ENCODE results near the gene COBL.
A peak's percentile ranks its signal among the peaks of the same experiment; 100 is the strongest.

The COBL gene

DNA sequence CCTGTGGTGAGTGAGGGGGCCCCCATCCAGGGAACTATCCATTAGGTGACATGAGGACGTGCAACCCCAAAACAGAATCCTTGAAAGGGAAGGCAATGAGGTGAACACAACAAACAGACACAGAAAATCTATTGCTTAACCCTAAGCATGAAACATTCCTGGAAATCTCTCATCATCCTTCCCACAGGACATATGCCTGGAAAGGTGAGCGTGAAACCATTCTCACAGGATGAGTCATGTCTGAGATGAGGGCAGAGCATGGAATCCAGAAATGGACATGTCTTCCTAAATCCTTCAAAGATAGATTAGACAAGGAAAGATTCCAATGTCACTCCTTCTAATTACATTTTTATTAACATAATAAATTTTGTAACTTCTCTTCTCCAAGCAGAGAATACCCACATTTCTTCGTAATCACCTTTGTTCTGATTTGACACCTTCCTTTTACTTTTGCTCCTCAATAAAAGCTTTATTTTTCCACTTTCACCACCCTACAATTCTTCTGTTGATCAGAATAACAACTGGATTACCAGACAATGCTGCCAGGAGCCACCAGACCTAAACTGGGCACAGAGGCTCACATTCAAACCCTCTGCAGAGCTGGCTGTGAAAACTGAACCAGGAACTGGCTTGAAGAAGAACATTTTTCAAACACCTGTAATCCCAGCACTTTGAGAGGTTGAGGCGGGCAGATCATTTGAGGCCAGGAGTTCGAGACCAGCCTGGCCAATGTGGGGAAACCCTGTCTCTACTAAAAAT is 67.2 kb downstream of the COBL start:
- no peak for DNase-seq

DNA sequence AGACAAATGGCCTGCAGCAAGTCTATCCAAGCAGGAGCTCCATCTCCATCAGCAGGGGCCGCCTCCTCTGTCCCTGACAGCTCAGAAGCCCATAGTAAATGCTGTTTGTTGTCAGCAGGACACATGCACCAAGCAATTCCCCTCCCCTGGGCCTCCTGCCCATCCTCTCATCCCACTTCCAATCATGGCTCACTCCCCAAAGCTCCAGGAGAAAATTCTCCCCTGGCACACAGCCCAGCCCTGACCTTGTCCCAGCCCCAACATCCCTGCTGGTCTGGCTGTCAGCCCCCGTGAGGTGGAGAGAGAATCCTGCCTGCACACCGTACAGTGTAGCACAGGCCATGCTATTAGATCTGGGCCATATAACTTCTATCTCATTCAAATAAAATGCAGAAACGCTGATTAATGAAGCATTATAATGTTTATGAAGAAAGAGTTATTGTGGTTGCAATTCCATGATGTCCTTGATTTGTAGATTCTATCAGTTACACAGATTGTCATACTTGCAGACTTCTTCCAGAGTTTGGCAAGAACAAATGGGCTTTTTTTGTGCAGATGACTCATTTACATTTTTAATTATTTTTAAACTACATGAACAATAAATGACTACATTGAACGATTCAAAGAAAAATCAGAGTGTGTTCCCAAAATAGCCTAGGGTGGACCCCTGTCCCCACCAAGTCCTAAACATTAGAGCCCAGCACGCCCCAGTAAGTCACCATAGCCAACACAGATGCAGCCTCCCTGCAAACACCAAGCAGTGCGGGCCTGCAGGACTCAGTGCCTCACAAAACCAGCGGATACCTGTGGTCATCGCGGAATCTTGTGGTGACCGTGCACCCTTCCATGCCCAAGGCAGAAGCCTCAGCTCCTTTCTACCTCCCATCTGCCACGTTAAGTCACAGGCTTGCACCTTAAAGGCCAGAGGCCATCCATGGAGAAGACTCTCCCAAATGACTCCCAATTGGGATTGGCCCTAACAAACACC is 70.1 kb downstream of the COBL start:
- no peak for DNase-seq

DNA sequence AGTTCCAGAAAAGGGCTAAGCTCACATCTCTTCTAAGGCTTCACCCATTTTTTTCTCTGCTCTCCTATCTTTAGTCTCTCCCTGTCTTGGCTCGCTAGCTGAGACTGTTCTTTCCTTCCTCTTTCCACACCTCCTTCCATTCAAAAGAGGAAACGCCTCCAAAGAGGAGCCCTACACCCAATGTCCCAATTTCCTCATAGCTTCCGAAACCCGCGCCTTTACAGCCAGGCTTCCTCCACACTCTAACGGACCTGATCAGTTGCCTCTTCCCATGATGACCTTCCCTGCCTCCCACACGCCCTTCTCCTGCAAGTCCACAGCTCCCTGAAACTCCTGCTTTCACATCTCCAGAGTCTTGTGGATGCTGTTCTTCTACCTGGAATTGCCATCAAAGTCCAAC is 71.7 kb downstream of the COBL start:
- no peak for DNase-seq

DNA sequence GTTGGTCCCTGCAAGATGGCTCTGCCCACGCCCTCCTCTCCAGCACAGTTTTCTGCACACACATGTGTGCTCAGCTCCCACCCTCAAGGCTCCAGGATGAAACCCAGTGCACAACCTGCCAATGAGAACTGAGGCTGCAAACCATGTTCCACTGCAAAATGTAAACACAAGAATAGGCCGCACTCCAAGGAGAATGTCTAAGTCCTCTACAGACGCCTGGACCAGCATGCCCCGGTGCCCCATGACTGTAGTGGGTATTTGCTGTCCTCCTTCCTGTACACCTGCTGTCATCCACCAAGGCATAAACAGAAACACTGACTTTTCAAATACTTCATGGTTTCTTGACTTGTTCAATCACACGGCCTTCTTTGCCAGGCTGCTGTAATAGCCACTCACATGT is 72.6 kb downstream of the COBL start:
- DNase-seq, result no peak

- no peak for DNase-seq
These were observed 73.0 kb downstream of the COBL start for GRCh38 chr7:51243631-51244030.

- no peak for DNase-seq
These were observed 73.6 kb downstream of the COBL start for GRCh38 chr7:51242881-51243518.

GRCh38 chr7:51242007-51242691 is 74.5 kb downstream of the COBL start:
- DNase-seq, result no peak

DNA sequence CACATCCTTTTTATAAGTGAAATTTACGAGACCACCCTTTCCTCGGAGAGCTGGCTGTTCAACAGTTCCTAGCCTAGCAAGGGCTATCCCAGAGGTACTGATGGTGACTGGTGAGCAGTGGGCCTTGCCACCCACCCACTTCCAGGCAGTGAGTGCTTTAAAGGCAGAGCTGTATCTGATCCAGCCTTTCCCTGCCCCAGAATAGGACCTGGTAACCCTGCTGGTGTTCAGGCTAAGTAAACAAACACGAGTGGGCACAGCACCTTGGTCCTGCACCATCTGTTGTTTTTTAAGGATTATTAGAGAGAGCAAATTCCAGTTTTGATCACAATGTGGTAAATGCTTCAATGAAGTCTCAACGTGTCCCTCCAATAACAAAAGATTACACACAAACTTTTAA is 75.7 kb downstream of the COBL start:
- DNase-seq, result no peak

- DNase-seq, result no peak
These were observed 76.9 kb downstream of the COBL start for GRCh38 chr7:51239691-51240090.

DNA sequence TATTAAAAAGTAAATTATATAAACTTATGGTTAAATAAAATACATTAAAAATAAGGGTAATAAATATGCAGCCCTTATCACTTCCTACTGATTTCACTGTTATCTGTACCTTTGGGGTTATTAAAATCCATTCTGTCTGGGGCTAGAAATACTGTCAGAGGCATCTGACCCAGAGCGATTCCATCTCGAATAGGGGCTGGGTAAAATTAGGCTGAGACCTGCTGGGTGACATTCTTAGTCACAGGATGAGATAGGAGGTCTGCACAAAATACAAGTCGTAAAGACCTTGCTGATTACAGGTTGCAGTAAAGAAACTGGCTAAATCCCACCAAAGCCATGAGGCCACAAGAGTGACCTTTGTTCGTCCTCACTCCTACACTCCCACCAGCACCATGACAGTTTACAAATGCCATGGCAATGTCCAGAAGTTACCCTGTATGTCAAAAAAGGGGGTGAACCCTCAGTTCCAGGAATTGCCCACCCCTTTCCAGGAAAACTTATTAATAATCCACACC is 77.6 kb downstream of the COBL start:
- no peak for DNase-seq

- no peak for DNase-seq
These were observed 79.0 kb downstream of the COBL start for GRCh38 chr7:51237446-51238133.

DNA sequence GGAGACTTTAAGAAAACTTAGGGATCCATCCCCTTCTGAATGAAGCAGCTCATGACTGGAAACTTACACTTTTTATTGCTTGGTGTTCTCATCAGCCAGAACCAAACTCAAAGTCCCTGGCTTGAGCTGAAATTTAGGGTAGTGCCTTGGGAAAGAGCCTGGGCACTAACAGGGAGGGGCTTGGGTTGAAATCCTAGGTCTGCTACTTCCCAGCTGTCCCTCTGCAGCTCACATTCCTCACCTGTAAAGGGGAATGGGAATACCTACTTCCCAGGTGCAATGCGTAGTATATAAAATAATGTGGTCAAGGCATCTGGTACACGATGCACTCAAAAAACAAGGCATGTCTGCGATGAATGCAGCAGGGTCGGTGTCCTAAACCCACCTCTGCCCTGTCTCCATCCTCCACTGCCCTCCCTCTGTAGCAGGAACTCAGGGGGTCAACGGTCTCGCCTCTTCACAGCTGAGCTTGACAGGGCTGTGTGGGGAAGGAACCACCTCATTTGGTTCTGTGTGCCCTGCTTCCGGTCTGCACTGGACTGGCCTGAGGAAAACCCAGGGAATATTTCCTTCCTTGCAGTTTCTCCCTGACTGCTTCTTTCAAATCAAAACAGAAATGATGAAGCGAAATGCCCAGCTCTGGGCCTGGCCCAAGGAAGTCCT is 80.0 kb downstream of the COBL start:
- DNase-seq, result no peak

DNA sequence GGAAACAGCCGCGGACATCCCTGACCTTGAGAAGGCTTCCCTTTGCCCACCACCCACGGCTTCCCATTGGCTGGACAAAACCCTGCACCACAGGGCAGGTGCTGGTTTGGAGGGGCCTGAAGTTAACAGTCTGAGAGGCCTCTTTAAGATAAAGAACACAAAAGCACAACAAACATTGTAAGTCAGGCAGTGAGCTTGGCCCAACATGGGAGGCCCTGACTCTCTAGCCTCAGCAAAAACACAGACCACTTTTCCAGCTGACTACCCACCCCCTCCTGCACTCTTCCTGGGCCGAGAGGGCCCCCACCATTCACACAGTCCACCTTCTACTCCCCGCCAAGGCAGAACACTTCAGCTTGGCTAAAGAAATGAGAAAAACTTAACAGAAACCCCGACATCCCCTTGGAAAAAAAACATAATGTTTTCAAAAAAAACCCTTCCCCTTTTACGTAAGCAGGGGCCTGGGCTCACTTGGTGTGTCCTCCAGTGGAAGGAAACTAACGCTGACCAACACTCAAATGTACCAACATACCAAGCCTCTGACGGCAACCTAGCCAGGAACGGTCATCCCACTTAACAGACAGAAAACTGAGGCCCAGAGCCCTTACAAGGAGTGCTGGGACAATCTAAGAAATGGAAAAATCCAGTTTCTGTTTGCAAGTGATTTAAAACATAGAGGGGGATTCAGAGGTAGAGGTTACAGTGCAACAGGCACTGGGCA is 80.9 kb downstream of the COBL start:
- no peak for DNase-seq

- no peak for DNase-seq
These were observed 81.8 kb downstream of the COBL start for GRCh38 chr7:51234609-51235308.

DNA sequence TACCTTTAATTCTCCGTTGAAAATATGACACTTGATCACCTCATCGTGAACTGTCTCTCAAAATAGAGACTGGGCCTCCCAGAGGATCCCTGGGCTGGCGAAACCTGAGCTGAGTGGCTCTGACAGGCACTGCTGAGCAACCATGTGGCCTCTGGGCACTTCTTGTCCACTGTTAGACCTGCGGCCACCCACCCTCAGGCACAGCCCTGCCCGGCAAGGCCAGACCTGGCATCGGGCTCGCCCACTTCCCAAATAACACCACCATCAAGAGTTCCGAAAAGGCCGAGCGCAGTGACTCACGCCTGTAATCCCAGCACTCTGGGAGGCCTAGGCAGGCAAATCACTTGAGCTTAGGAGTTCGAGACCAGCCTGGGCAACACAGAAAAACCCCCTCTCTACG is 82.5 kb downstream of the COBL start:
- DNase-seq, result peak; percentile 52

GRCh38 chr7:51233374-51233773 is 83.2 kb downstream of the COBL start:
- no peak for DNase-seq

GRCh38 chr7:51230723-51231122 is 85.9 kb downstream of the COBL start:
- DNase-seq, result no peak

DNA sequence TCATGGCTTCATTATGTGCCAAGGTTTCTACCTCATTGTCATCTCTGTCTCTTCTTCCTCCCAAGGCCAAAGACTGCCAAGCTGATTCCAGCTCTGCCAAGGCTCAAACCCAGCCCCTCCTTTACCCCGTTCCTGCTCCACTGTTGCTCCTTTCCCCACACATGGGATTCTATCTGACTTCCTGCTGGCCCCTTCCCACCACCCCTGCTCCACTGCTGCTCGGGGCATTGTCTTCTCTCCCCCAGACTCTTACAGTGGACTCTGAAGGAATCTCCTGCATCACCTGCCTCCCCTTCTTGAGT is 86.3 kb downstream of the COBL start:
- DNase-seq, result no peak

DNA sequence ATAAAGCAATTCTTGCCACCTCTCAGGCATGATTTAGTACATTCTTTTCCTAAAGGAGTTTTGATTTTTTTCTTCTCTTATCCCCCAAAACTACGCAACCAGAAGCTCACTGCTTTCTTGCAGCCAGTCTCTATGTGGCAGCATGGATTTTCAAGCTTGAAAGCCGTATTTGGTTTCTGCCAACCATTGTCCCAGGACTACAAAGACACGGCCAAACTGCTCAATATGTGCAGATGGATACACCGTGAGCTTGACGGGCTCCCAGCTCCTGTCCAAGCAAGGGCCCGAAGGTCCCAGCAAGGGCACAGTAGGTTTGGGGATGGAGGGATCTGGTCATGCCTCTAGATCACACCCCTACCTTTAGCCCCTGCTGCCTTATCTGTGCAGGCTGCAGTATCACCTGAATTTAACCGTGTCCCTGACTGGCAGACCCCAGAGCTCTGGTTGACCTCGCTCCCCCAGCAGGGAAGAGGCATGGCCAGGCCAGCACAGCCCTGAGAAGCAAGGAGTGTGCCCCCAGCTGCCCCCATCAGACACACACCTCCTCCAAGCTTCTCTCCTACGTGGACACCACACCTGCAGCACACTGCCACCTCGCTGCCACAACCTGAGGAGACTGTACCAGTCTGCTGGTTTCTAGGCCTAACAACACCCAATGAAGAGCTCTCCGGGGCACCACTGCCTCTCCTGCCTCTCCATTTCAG is 86.8 kb downstream of the COBL start:
- no peak for DNase-seq

GRCh38 chr7:51229106-51229537 is 87.5 kb downstream of the COBL start:
- no peak for DNase-seq

Data from NCI-H510A (cell line).